H9 (cell line): ENCODE results near the gene PARD3. TPM values are rescaled to one million over a fixed set of nuclear protein-coding genes. Genes with fewer than 3 reads are reported as not detected.

Experiments used
- DNase-seq: peaks from one replicate; pipeline ENCODE4 v3.0.0-alpha.2; 2017
- H2AFZ ChIP-seq: one replicate; pipeline ENCODE4 v1.6.1; 2013; ENCODE audit warnings: mild to moderate bottlenecking, low read length, control low read depth, moderate library complexity
- H2AK5ac ChIP-seq: 2 replicates; pipeline ENCODE4 v1.6.1; 2013; ENCODE audit warnings: low read length, control low read depth, mixed read lengths; ENCODE audit not compliant: insufficient read length
- H2BK120ac ChIP-seq: one replicate; pipeline ENCODE4 v1.6.1; 2013; ENCODE audit warnings: low read depth, mild to moderate bottlenecking, low read length, control low read depth, inconsistent platforms; ENCODE audit not compliant: poor library complexity, severe bottlenecking
- H2BK12ac ChIP-seq: 2 replicates; pipeline ENCODE4 v1.6.1; 2013; ENCODE audit warnings: low read length, control low read depth, mixed read lengths, low read depth; ENCODE audit not compliant: insufficient read length
- H2BK15ac ChIP-seq: 2 replicates; pipeline ENCODE4 v1.6.1; 2013; ENCODE audit warnings: low read depth, low read length, control low read depth
- H2BK20ac ChIP-seq: one replicate; pipeline ENCODE4 v1.6.1; 2013; ENCODE audit warnings: low read depth, mild to moderate bottlenecking, low read length, control low read depth, inconsistent platforms; ENCODE audit not compliant: poor library complexity, severe bottlenecking
- H2BK5ac ChIP-seq: 2 replicates; pipeline ENCODE4 v1.6.1; 2013; ENCODE audit warnings: low read length, control low read depth, mixed read lengths; ENCODE audit not compliant: insufficient read length
- H3K14ac ChIP-seq: 2 replicates; pipeline ENCODE4 v1.6.1; 2013; ENCODE audit warnings: low read length, control low read depth; ENCODE audit not compliant: insufficient read depth
- H3K18ac ChIP-seq: 2 replicates; pipeline ENCODE4 v1.6.1; 2013; ENCODE audit warnings: low read depth, mild to moderate bottlenecking, mixed read lengths, low read length, control low read depth; ENCODE audit not compliant: insufficient read length
- H3K23ac ChIP-seq: 2 replicates; pipeline ENCODE4 v1.6.1; 2013; ENCODE audit warnings: low read length, control low read depth, mixed read lengths, low read depth; ENCODE audit not compliant: insufficient read length
- H3K23me2 ChIP-seq: 2 replicates; pipeline ENCODE4 v1.6.1; 2013; ENCODE audit warnings: low read depth, mild to moderate bottlenecking, mixed read lengths, low read length, control low read depth; ENCODE audit not compliant: insufficient read length, poor library complexity, severe bottlenecking
- H3K27ac ChIP-seq: 2 replicates; pipeline ENCODE4 v1.5.1; 2013; ENCODE audit warnings: low read length, control low read depth, mixed read lengths, low read depth; ENCODE audit not compliant: insufficient read length
- H3K27me3 ChIP-seq: 2 replicates; pipeline ENCODE4 v1.6.1; 2013; ENCODE audit warnings: low read length, control low read depth, inconsistent platforms; ENCODE audit not compliant: insufficient read depth
- H3K4ac ChIP-seq: 2 replicates; pipeline ENCODE4 v1.6.1; 2013; ENCODE audit warnings: low read depth, mild to moderate bottlenecking, control low read depth, inconsistent platforms, low read length, moderate library complexity
- H3K4me1 ChIP-seq: 2 replicates; pipeline ENCODE4 v1.6.1; 2013; ENCODE audit warnings: low read length, control low read depth, inconsistent platforms; ENCODE audit not compliant: insufficient read depth
- H3K4me2 ChIP-seq: 2 replicates; pipeline ENCODE4 v1.6.1; 2013; ENCODE audit warnings: low read length, control low read depth, mixed read lengths; ENCODE audit not compliant: insufficient read length, insufficient read depth
- H3K56ac ChIP-seq: 2 replicates; pipeline ENCODE4 v1.6.1; 2013; ENCODE audit warnings: low read depth, mild to moderate bottlenecking, mixed read lengths, low read length, control low read depth; ENCODE audit not compliant: insufficient read length
- H3K79me1 ChIP-seq: 2 replicates; pipeline ENCODE4 v1.6.1; 2013; ENCODE audit warnings: low read depth, mild to moderate bottlenecking, moderate library complexity, low read length, control low read depth, inconsistent platforms; ENCODE audit not compliant: insufficient read depth, poor library complexity, severe bottlenecking
- H3K79me2 ChIP-seq: 2 replicates; pipeline ENCODE4 v1.6.1; 2013; ENCODE audit warnings: low read length, control low read depth, inconsistent platforms; ENCODE audit not compliant: insufficient read depth
- H3K9ac ChIP-seq: 2 replicates; pipeline ENCODE4 v1.6.1; 2013; ENCODE audit warnings: low read length, control low read depth, mixed read lengths; ENCODE audit not compliant: insufficient read length; ENCODE audit errors: extremely low read depth
- H3K9me3 ChIP-seq: one replicate; pipeline ENCODE4 v1.6.1; 2013; ENCODE audit warnings: low read depth, low read length, inconsistent platforms; ENCODE audit not compliant: control insufficient read depth
- H3T11ph ChIP-seq: one replicate; pipeline ENCODE4 v1.6.1; 2013; ENCODE audit warnings: mild to moderate bottlenecking, low read length, control low read depth, inconsistent platforms
- H4K20me1 ChIP-seq: one replicate; pipeline ENCODE4 v1.6.1; 2013; ENCODE audit not compliant: control insufficient read depth, insufficient read length, insufficient read depth
- H4K5ac ChIP-seq: 2 replicates; pipeline ENCODE4 v1.6.1; 2013; ENCODE audit warnings: low read depth, mild to moderate bottlenecking, mixed read lengths, low read length, control low read depth; ENCODE audit not compliant: insufficient read length
- H4K8ac ChIP-seq: replicated peaks from 2 replicates; pipeline ENCODE4 v1.6.1; 2013; ENCODE audit warnings: low read length, control low read depth, mixed read lengths, low read depth; ENCODE audit not compliant: insufficient read length
- H4K91ac ChIP-seq: 2 replicates; pipeline ENCODE4 v1.6.1; 2013; ENCODE audit warnings: low read depth, mild to moderate bottlenecking, moderate library complexity, mixed read lengths, low read length, control low read depth; ENCODE audit not compliant: insufficient read length
- H3K27ac Mint-ChIP-seq, 3 experiments: 2 replicates in 2 of 3; 3 replicates in 1 of 3; pipeline ENCODE4 v1.8.0; 2020 to 2021; ENCODE audit warnings: mixed read lengths in 3 of 3, mild to moderate bottlenecking in 1 of 3, moderate library complexity in 1 of 3
- H3K27me3 Mint-ChIP-seq: 2 replicates; pipeline ENCODE4 v1.8.0; 2021; ENCODE audit warnings: low read depth, mild to moderate bottlenecking, moderate library complexity, mixed read lengths
- H3K36me3 Mint-ChIP-seq, 3 experiments: 2 replicates in 2 of 3; 3 replicates in 1 of 3; pipeline ENCODE4 v1.8.0; 2020 to 2021; ENCODE audit warnings: low read depth in 3 of 3, mixed read lengths in 3 of 3; ENCODE audit not compliant: insufficient read depth in 1 of 3
- H3K4me1 Mint-ChIP-seq, 2 experiments: 2 replicates each; pipeline ENCODE4 v1.8.0; 2020; ENCODE audit warnings: mixed read lengths in 2 of 2
- H3K4me3 Mint-ChIP-seq, 2 experiments: 2 replicates in 1 of 2; 3 replicates in 1 of 2; pipeline ENCODE4 v1.8.0; 2020 to 2021; ENCODE audit warnings: mild to moderate bottlenecking in 2 of 2, mixed read lengths in 2 of 2, moderate library complexity in 1 of 2
- H3K9me3 Mint-ChIP-seq, 2 experiments: 2 replicates in 1 of 2; 3 replicates in 1 of 2; pipeline ENCODE4 v1.8.0; 2020; ENCODE audit warnings: mild to moderate bottlenecking in 2 of 2, mixed read lengths in 2 of 2, moderate library complexity in 1 of 2
- WGBS: extraction: QIAGEN DNeasy Blood & Tissue Kit; methylation state at CpG from one replicate; pipeline ENCODE4 v1.1.7; 2013; ENCODE audit warnings: missing lambda C conversion rate, low lambda C conversion rate, mixed read lengths; ENCODE audit not compliant: insufficient read length; ENCODE audit errors: extremely low coverage; 5-methylcytosine and 5-hydroxymethylcytosine counted together
- total RNA-seq: library from RNA; stranded (reverse); gene quantifications from 2 replicates; pipeline ENCODE4 v1.2.1, GENCODE V29; 2021
- TF ChIP-seq, protein P1 (sequence below): fragments of 200-600 bp; sonication (generic); conservative IDR thresholded peaks from 3 replicates; pipeline ENCODE4 v1.8.0; 2021; ENCODE audit warnings: antibody characterized with exemption, mild to moderate bottlenecking

Gene PARD3
- total RNA-seq, 1 experiment from 2014 or later: 44.7 TPM

DNA sequence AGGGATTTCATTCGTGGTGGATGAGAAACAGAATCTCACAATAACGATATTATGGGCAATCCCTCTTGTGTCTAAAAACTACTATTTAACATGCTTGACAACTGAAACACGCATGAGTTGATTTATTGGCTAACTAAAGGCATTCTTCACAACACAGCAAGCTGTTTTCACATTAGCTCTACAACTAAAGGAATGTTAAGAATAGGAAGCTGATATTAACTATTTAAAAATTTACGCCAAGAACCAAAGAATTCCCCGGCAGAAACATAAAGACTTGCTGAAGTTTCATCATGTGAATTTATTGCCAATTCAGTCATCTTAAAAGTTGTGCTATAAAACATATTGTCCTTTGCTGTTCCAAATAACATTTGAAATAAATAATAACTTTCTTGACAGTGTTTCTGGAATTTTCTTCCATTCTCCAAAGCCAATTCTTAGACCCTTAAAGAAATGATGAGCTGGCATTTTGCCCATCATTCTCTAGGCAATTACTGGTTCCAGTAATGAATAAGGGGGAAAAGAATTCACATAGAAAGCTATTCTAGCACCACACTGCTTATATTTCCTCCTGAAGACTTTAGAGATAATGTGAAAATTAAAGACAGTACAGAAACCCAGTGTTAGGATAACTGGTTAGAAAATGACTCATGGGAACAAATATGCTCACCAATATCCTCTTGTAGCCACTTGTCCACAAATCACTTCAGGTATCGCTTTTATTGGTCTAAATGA, 233.1 kb downstream of the PARD3 start:
- no peaks in the 10 kb centered on the region for H3K9me3 ChIP-seq
- H3K36me3 Mint-ChIP-seq: no peaks in the 10 kb centered on the region
- no peaks in the 10 kb centered on the region for H3K9me3 Mint-ChIP-seq
- H3K23ac ChIP-seq: no peak overlapping the region
- H3K4me2 ChIP-seq: no peak overlapping the region
- no peaks in the 10 kb centered on the region for H3K79me1 ChIP-seq
- H3K4ac ChIP-seq: no peak overlapping the region
- H3K23me2 ChIP-seq: no peaks in the 10 kb centered on the region
- H2AK5ac ChIP-seq: no peak overlapping the region
- H4K8ac ChIP-seq: no peak overlapping the region
- H3K27me3 ChIP-seq: no peaks in the 10 kb centered on the region
- H2BK5ac ChIP-seq: no peak overlapping the region
- WGBS: no CpG with 5 or more reads among the region's 6 CpGs
- no peak overlapping the region for H3K18ac ChIP-seq
- H4K5ac ChIP-seq: no peak overlapping the region
- H3K4me1 Mint-ChIP-seq: peaks cover 47 to 53% of the 10 kb centered on the region in 2 experiments
- no peak overlapping the region for H2BK15ac ChIP-seq
- H3T11ph ChIP-seq: no peak overlapping the region
- no peak overlapping the region for H3K9ac ChIP-seq
- no peaks in the 10 kb centered on the region for H4K20me1 ChIP-seq
- no peak overlapping the region for H3K27ac ChIP-seq
- no peak overlapping the region for H3K4me3 Mint-ChIP-seq
- no peak overlapping the region for H3K56ac ChIP-seq
- no peak for DNase-seq
- TF ChIP-seq, protein P1, sequence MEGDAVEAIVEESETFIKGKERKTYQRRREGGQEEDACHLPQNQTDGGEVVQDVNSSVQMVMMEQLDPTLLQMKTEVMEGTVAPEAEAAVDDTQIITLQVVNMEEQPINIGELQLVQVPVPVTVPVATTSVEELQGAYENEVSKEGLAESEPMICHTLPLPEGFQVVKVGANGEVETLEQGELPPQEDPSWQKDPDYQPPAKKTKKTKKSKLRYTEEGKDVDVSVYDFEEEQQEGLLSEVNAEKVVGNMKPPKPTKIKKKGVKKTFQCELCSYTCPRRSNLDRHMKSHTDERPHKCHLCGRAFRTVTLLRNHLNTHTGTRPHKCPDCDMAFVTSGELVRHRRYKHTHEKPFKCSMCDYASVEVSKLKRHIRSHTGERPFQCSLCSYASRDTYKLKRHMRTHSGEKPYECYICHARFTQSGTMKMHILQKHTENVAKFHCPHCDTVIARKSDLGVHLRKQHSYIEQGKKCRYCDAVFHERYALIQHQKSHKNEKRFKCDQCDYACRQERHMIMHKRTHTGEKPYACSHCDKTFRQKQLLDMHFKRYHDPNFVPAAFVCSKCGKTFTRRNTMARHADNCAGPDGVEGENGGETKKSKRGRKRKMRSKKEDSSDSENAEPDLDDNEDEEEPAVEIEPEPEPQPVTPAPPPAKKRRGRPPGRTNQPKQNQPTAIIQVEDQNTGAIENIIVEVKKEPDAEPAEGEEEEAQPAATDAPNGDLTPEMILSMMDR: no peak
- peak overlapping the region in 1 of 3 experiments; percentile 82; a peak in 1 of 7 replicates for H3K27ac Mint-ChIP-seq
- H2BK12ac ChIP-seq: no peak overlapping the region
- H2BK120ac ChIP-seq: no peak overlapping the region
- no peak overlapping the region for H3K14ac ChIP-seq
- peaks cover 2% of the 10 kb centered on the region for H3K4me1 ChIP-seq
- H2AFZ ChIP-seq: no peak overlapping the region
- H3K27me3 Mint-ChIP-seq: no peaks in the 10 kb centered on the region
- H3K79me2 ChIP-seq: peaks cover 2% of the 10 kb centered on the region; the same call in 1 of the 2 replicates
- no peak overlapping the region for H2BK20ac ChIP-seq
- H4K91ac ChIP-seq: no peak overlapping the region
